IMR-90 (cell line): ENCODE measurements around the gene FCRL1. TPM values are rescaled to one million over a fixed set of nuclear protein-coding genes. Genes with fewer than 3 reads are reported as not detected.

Experiments
- ATAC-seq: fragments of 200-7000 bp; cut with Tn5 transposase; 2 replicates; pipeline ENCODE4 v1.9.1; 2020; ENCODE audit warnings: low read depth, mild to moderate bottlenecking, moderate library complexity
- BruUV-seq: library from RNA; stranded (reverse); fragments of 400-500 nt; replicated peaks from 2 replicates; lab custom pipeline; 2021; lab: Mats Ljungman, UMichigan
- CTCF ChIA-PET: fragments of 300-600 bp; formaldehyde crosslinking; extraction: SDS; loops from one replicate; lab custom pipeline; 2021; ENCODE audit warnings: antibody characterized with exemption; lab: Yijun Ruan, JAX
- POLR2A ChIA-PET: fragments of 300-600 bp; sonication (Branson Sonifier 250); formaldehyde crosslinking; loops from one replicate; lab custom pipeline; 2022; ENCODE audit warnings: antibody characterized with exemption; ENCODE audit not compliant: unreplicated experiment; lab: Charles Lee
- DNase-seq: peaks from one replicate; pipeline ENCODE4 v3.0.0; 2013
- H2AFZ ChIP-seq: replicated peaks from 2 replicates; pipeline ENCODE3; 2013; ENCODE audit warnings: low read length, mild to moderate bottlenecking; ENCODE audit not compliant: poor library complexity
- H2AK5ac ChIP-seq: 2 replicates; pipeline ENCODE4 v1.6.1; 2013; ENCODE audit warnings: low read depth, low read length, inconsistent platforms
- H2AK9ac ChIP-seq: replicated peaks from 2 replicates; pipeline ENCODE3; 2013; ENCODE audit warnings: mild to moderate bottlenecking, low read depth, low read length, moderate library complexity; ENCODE audit not compliant: poor library complexity
- H2BK120ac ChIP-seq: 2 replicates; pipeline ENCODE4 v1.6.1; 2013; ENCODE audit warnings: low read depth, low read length, inconsistent platforms
- H2BK15ac ChIP-seq: 3 replicates; pipeline ENCODE4 v1.6.1; 2013; ENCODE audit warnings: low read depth, low read length, inconsistent platforms
- H2BK20ac ChIP-seq: 2 replicates; pipeline ENCODE4 v1.6.1; 2013; ENCODE audit warnings: low read depth, mild to moderate bottlenecking, inconsistent platforms, low read length, moderate library complexity
- H2BK5ac ChIP-seq: 2 replicates; pipeline ENCODE4 v1.6.1; 2013; ENCODE audit warnings: mild to moderate bottlenecking, low read depth, low read length, inconsistent platforms; ENCODE audit not compliant: poor library complexity, severe bottlenecking
- H3K14ac ChIP-seq: replicated peaks from 2 replicates; pipeline ENCODE4 v1.6.1; 2013; ENCODE audit warnings: low read depth, low read length, inconsistent platforms
- H3K18ac ChIP-seq: 2 replicates; pipeline ENCODE4 v1.6.1; 2013; ENCODE audit warnings: low read depth, low read length, control low read depth
- H3K23ac ChIP-seq: 2 replicates; pipeline ENCODE4 v1.6.1; 2013; ENCODE audit warnings: low read depth, low read length, inconsistent platforms
- H3K27ac ChIP-seq: 2 replicates; pipeline ENCODE4 v1.5.1; 2013; ENCODE audit warnings: mild to moderate bottlenecking, control low read depth, low read length; ENCODE audit not compliant: insufficient read depth
- H3K27me3 ChIP-seq: 2 replicates; pipeline ENCODE4 v1.6.1; 2013; ENCODE audit warnings: low read length; ENCODE audit not compliant: control insufficient read depth, insufficient read depth
- H3K36me3 ChIP-seq: 2 replicates; pipeline ENCODE4 v1.6.1; 2013; ENCODE audit warnings: low read length, mixed read lengths; ENCODE audit not compliant: control insufficient read depth, insufficient read depth
- H3K4ac ChIP-seq: 2 replicates; pipeline ENCODE4 v1.6.1; 2013; ENCODE audit warnings: low read depth, low read length, inconsistent platforms
- H3K4me1 ChIP-seq: 2 replicates; pipeline ENCODE4 v1.6.1; 2013; ENCODE audit warnings: low read length, mixed read lengths; ENCODE audit not compliant: control insufficient read depth, insufficient read depth
- H3K4me2 ChIP-seq: 2 replicates; pipeline ENCODE4 v1.6.1; 2013; ENCODE audit warnings: low read depth, mild to moderate bottlenecking, control low read depth, low read length, moderate library complexity
- H3K4me3 ChIP-seq: 2 replicates; pipeline ENCODE4 v1.5.1; 2013; ENCODE audit warnings: low read depth, mild to moderate bottlenecking, control low read depth, low read length, moderate library complexity; ENCODE audit not compliant: insufficient read depth
- H3K56ac ChIP-seq: 2 replicates; pipeline ENCODE4 v1.6.1; 2013; ENCODE audit warnings: low read length, inconsistent platforms; ENCODE audit not compliant: insufficient read depth; ENCODE audit errors: extremely low read depth
- H3K79me1 ChIP-seq, 2 experiments: 2 replicates each; pipeline ENCODE4 v1.6.1; 2013; ENCODE audit warnings: low read length in 2 of 2, inconsistent platforms in 1 of 2, low read depth in 1 of 2
- H3K9ac ChIP-seq: 2 replicates; pipeline ENCODE4 v1.6.1; 2013; ENCODE audit warnings: low read depth, low read length, control low read depth
- H3K9me1 ChIP-seq: 2 replicates; pipeline ENCODE4 v1.6.1; 2013; ENCODE audit warnings: low read length, inconsistent platforms; ENCODE audit not compliant: insufficient read depth
- H3K9me3 ChIP-seq: 2 replicates; pipeline ENCODE4 v1.6.1; 2013; ENCODE audit warnings: low read length; ENCODE audit not compliant: control insufficient read depth, insufficient read depth
- H4K20me1 ChIP-seq: 2 replicates; pipeline ENCODE4 v1.6.1; 2013; ENCODE audit warnings: low read length, inconsistent platforms; ENCODE audit not compliant: insufficient read depth
- H4K5ac ChIP-seq: 2 replicates; pipeline ENCODE4 v1.6.1; 2013; ENCODE audit warnings: mild to moderate bottlenecking, low read depth, low read length, control low read depth
- H4K8ac ChIP-seq, 2 experiments: 2 replicates each; pipeline ENCODE4 v1.6.1; 2013; ENCODE audit warnings: low read depth in 2 of 2, low read length in 2 of 2, control low read depth in 1 of 2, inconsistent platforms in 1 of 2
- H4K91ac ChIP-seq: 2 replicates; pipeline ENCODE4 v1.6.1; 2013; ENCODE audit warnings: low read depth, low read length, inconsistent platforms; ENCODE audit not compliant: insufficient read depth
- RAD21 ChIP-seq: IDR thresholded peaks from 2 replicates; pipeline ENCODE4 v1.6.1; 2012; ENCODE audit warnings: low read length, improper control_type of control experiment
- WGBS, 2 experiments: methylation state at CpG; one replicate each; pipeline versions ENCODE4 v1.1.5 to v1.1.7; 2013; ENCODE audit warnings: missing lambda C conversion rate in 2 of 2; ENCODE audit not compliant: insufficient read length in 1 of 2; ENCODE audit errors: extremely low coverage in 2 of 2; 5-methylcytosine and 5-hydroxymethylcytosine counted together
- dilution Hi-C: fragments of 300-500 bp; cut with HindIII; formaldehyde crosslinking; loops from one replicate; pipeline ENCODE4 v1.14.3; 2018; ENCODE audit warnings: low sequenced_read_pairs; ENCODE audit not compliant: unreplicated experiment
- in situ Hi-C: fragments of 300-500 bp; cut with MboI; formaldehyde crosslinking; loops from 3 replicates; pipeline ENCODE4 v1.14.3; 2019; ENCODE audit warnings: low sequenced_read_pairs, inconsistent platforms, mixed read lengths
- intact Hi-C: fragments of 100-400 bp; cut with micrococcal nuclease; formaldehyde crosslinking; loops from 2 replicates; pipeline ENCODE4 v1.10.0; 2022
- polyA plus RNA-seq, 3 experiments: library from polyadenylated mRNA; depleted of rRNA; stranded (reverse); fragments of >200 nt; gene quantifications; 2 replicates each; pipeline ENCODE4 v1.2.3, GENCODE V29; 2012; ENCODE audit warnings: low replicate concordance in 1 of 3
- total RNA-seq: library from RNA; depleted of rRNA; stranded (reverse); fragments of >200 nt; gene quantifications from 2 replicates; pipeline ENCODE4 v1.2.3, GENCODE V29; 2012

FCRL1 gene
- total and polyA plus RNA-seq, 2 of the 4 experiments (the other 2 are of a cell fraction): not detected

GRCh38 chr1:157813269-157813668 lies 6.7 kb downstream of the FCRL1 start:
- H4K8ac ChIP-seq: no peak overlapping the region
- no peaks in the 10 kb centered on the region for H3K9me1 ChIP-seq
- no peak overlapping the region for H3K9ac ChIP-seq
- no peak overlapping the region for H3K4me2 ChIP-seq
- H3K9me3 ChIP-seq: peaks cover 3% of the 10 kb centered on the region; the same call in 1 of the 2 replicates
- no peak overlapping the region for H2BK5ac ChIP-seq
- BruUV-seq: no TSS peak
- CTCF ChIA-PET: no interaction called here
- no peak overlapping the region for H3K4me3 ChIP-seq
- no peaks in the 10 kb centered on the region for H4K20me1 ChIP-seq
- no peak overlapping the region for H3K27ac ChIP-seq
- H3K56ac ChIP-seq: no peak overlapping the region
- intact Hi-C loops: no loop called here
- H3K14ac ChIP-seq: no peak overlapping the region
- no peak overlapping the region for H2BK120ac ChIP-seq
- no CpG with 5 or more reads among the region's 1 CpG for WGBS, 2 experiments
- DNase-seq (no peak), ATAC-seq (no peak)
- no peaks in the 10 kb centered on the region for H3K27me3 ChIP-seq
- dilution Hi-C loops: no loop called here
- no peak overlapping the region for H4K91ac ChIP-seq
- TF ChIP-seq RAD21: no peak
- H3K18ac ChIP-seq: no peak overlapping the region
- H3K4ac ChIP-seq: no peak overlapping the region
- H2BK15ac ChIP-seq: no peak overlapping the region
- H2AFZ ChIP-seq: no peak overlapping the region
- POLR2A ChIA-PET: no interaction called here
- no peaks in the 10 kb centered on the region for H3K4me1 ChIP-seq
- no peak overlapping the region for H2BK20ac ChIP-seq
- H3K36me3 ChIP-seq: no peaks in the 10 kb centered on the region
- no peaks in the 10 kb centered on the region for H3K79me1 ChIP-seq
- no peak overlapping the region for H3K23ac ChIP-seq
- no peak overlapping the region for H2AK5ac ChIP-seq
- H4K5ac ChIP-seq: no peak overlapping the region
- in situ Hi-C loops: no loop called here
- H2AK9ac ChIP-seq: no peak overlapping the region
